ENCODE results near the gene SCFD1.

SCFD1 gene

DNA sequence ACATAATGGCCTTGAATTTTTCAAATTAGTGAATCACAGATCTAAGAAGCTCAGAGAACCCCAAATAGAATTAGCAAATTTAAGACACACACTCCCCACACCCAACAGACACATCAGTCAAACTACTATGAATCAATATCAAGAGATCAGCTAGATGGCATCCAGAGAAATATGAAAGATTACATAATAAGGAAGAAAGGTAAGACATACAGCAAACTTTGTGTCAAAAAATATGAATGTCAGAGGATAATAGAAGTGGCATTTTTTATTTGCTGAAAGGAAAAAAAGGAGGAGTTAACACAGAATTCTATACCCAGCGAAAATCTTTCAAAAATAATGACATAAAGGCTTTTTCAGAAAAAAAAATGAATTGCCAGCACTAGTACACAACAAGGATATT, 141.8 kb downstream of the SCFD1 start:
- H3K9me3 ChIP-seq (ENCODE audit: insufficient read depth, low read depth, low read length), result peaks cover 28% of the 10 kb centered on the region
- H3K27me3 ChIP-seq (ENCODE audit: insufficient read depth, low read length), result no peaks in the 10 kb centered on the region
- no peaks in the 10 kb centered on the region for H3K36me3 ChIP-seq (ENCODE audit: insufficient read depth, low read length)
- no peak overlapping the region for H3K27ac ChIP-seq (ENCODE audit: low read depth, low read length)
- no peak overlapping the region for H3K9ac ChIP-seq (ENCODE audit: low read depth, low read length)
- WGBS, result no CpG with 5 or more reads among the region's 1 CpG
- no peaks in the 10 kb centered on the region for H3K4me1 ChIP-seq (ENCODE audit: insufficient read depth, low read length)
- H3K4me3 ChIP-seq (ENCODE audit: low read length), result no peak overlapping the region

GRCh38 chr14:30767624-30768023, 145.5 kb downstream of the SCFD1 start:
- WGBS, result 92% methylated on average over 4 of the region's 4 CpGs

GRCh38 chr14:30768791-30769190, 146.7 kb downstream of the SCFD1 start:
- H3K4me1 ChIP-seq (ENCODE audit: insufficient read depth, low read length), result no peaks in the 10 kb centered on the region
- no peaks in the 10 kb centered on the region for H3K36me3 ChIP-seq (ENCODE audit: insufficient read depth, low read length)
- no peak overlapping the region for H3K9ac ChIP-seq (ENCODE audit: low read depth, low read length)
- no peak overlapping the region for H3K4me3 ChIP-seq (ENCODE audit: low read length)
- H3K9me3 ChIP-seq (ENCODE audit: insufficient read depth, low read depth, low read length), result peaks cover 8% of the 10 kb centered on the region; the same call in 1 of the 2 replicates
- 90% methylated on average over 1 of the region's 1 CpG for WGBS
- no peak overlapping the region for H3K27ac ChIP-seq (ENCODE audit: low read depth, low read length)
- no peaks in the 10 kb centered on the region for H3K27me3 ChIP-seq (ENCODE audit: insufficient read depth, low read length)

More at GRCh38 chr14:30767624-30768023, 145.5 kb downstream of the SCFD1 start:
- Histone ChIP-seq H3K9me3 (ENCODE audit: insufficient read depth, low read depth, low read length) (peaks cover 20% of the 10 kb centered on the region), H3K36me3 (ENCODE audit: insufficient read depth, low read length) (no peaks in the 10 kb centered on the region), H3K27me3 (ENCODE audit: insufficient read depth, low read length) (no peaks in the 10 kb centered on the region), H3K27ac (ENCODE audit: low read depth, low read length) (no peak overlapping the region), H3K9ac (ENCODE audit: low read depth, low read length) (no peak overlapping the region), H3K4me1 (ENCODE audit: insufficient read depth, low read length) (no peaks in the 10 kb centered on the region), H3K4me3 (ENCODE audit: low read length) (no peak overlapping the region)

DNA sequence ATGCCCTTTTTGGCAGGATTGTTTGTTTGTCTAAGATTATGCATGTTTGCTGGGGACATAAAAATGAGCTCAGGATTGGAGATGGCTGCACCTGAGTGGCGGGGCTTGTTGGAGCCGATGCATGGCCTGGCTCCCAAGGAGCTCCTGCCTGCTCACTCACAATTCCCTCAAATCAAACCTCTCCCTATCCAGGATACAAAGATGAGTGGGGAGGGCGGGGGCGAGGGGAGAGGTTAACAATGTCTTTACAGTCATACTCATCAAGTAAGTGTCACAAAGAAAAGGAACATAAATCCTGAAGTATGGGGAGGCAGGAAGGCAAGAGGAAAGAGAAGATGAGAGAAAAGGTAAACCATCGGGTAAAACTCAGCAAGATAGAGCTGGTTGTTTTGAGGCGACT, 148.3 kb downstream of the SCFD1 start:
- no peaks in the 10 kb centered on the region for H3K4me1 ChIP-seq (ENCODE audit: insufficient read depth, low read length)
- no peaks in the 10 kb centered on the region for H3K9me3 ChIP-seq (ENCODE audit: insufficient read depth, low read depth, low read length)
- WGBS, result 91% methylated on average over 4 of the region's 6 CpGs
- no peaks in the 10 kb centered on the region for H3K27me3 ChIP-seq (ENCODE audit: insufficient read depth, low read length)
- no peak overlapping the region for H3K9ac ChIP-seq (ENCODE audit: low read depth, low read length)
- H3K27ac ChIP-seq (ENCODE audit: low read depth, low read length), result no peak overlapping the region
- no peak overlapping the region for H3K4me3 ChIP-seq (ENCODE audit: low read length)
- no peaks in the 10 kb centered on the region for H3K36me3 ChIP-seq (ENCODE audit: insufficient read depth, low read length)

- Histone ChIP-seq H3K27ac (ENCODE audit: low read depth, low read length) (no peak overlapping the region), H3K36me3 (ENCODE audit: insufficient read depth, low read length) (no peaks in the 10 kb centered on the region), H3K9me3 (ENCODE audit: insufficient read depth, low read depth, low read length) (no peaks in the 10 kb centered on the region), H3K9ac (ENCODE audit: low read depth, low read length) (no peak overlapping the region), H3K4me1 (ENCODE audit: insufficient read depth, low read length) (no peaks in the 10 kb centered on the region), H3K4me3 (ENCODE audit: low read length) (no peak overlapping the region), H3K27me3 (ENCODE audit: insufficient read depth, low read length) (no peaks in the 10 kb centered on the region)
- WGBS, result 91% methylated on average over 5 of the region's 5 CpGs
Measured at GRCh38 chr14:30771595-30771994, 149.5 kb downstream of the SCFD1 start.

GRCh38 chr14:30779210-30779609, 157.1 kb downstream of the SCFD1 start:
- H3K27me3 ChIP-seq (ENCODE audit: insufficient read depth, low read length), result no peaks in the 10 kb centered on the region
- no peak overlapping the region for H3K4me3 ChIP-seq (ENCODE audit: low read length)
- no peaks in the 10 kb centered on the region for H3K9me3 ChIP-seq (ENCODE audit: insufficient read depth, low read depth, low read length)

More at GRCh38 chr14:30779210-30779609, 157.1 kb downstream of the SCFD1 start:
- H3K9ac ChIP-seq (ENCODE audit: low read depth, low read length), result no peak overlapping the region
- no peaks in the 10 kb centered on the region for H3K36me3 ChIP-seq (ENCODE audit: insufficient read depth, low read length)
- no peak overlapping the region for H3K27ac ChIP-seq (ENCODE audit: low read depth, low read length)
- no peaks in the 10 kb centered on the region for H3K4me1 ChIP-seq (ENCODE audit: insufficient read depth, low read length)
